Erythroblast (primary cell): ENCODE measurements around the gene VAV3.

ENCODE experiments used
- GATA1 ChIP-seq: IDR thresholded peaks from 2 replicates; pipeline ENCODE4 v1.6.1; 2011; ENCODE audit warnings: low read depth, mild to moderate bottlenecking, control low read depth, low read length, moderate library complexity
- POLR2A ChIP-seq: IDR thresholded peaks from 2 replicates; pipeline ENCODE4 v1.6.1; 2011; ENCODE audit warnings: mild to moderate bottlenecking, low read length

DNA sequence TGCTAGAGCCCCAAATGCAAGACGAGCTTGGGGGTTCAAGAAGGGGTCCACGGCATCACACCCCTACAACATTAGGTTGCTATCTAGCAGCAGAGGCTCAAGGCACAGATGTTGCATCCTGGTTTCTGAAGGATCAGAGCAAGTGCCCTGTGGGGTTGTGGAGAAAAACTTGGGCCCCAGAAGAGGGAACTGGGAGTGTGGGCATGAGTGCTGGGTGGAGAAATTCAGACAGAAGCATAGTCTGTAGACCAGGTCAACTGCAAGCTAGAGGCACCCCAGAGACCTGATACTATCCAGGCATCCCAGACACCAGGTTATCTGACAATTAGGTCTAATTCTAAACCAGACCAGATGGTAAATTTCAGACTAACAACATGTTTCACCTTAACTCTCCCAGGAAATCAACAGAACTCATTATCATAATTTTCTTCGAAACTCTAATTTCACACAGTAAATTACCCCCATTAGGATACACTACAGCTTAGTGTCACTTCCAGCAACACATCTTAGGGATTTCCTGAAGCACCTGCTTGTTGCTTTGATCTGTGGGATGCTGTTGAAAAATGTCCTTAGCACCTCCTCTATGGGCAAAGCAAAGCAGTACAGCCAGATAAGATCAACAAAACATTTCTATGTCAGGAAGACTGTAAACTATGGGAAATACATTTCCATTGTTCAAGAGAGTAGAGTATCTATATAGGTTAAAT is 179.3 kb downstream of the VAV3 start:
- TF ChIP-seq POLR2A (no peak), GATA1 (no peak)
